Measurements from ENCODE around the gene C1orf74. TPM values are rescaled to one million over a fixed set of nuclear protein-coding genes. Genes with fewer than 3 reads are reported as not detected.
"Not testable (repeated sequence)": the region's sequence is repeated elsewhere in the genome, so short reads cannot be mapped to it uniquely, and the experiment has no call there.

Gene C1orf74
- total RNA-seq, 1 donor from 2014 or later, result 3.3 TPM

- FAIRE-seq (no peak), DNase-seq (ENCODE audit: low spot score in 2 of 2) (peak in 1 of 2 donors; percentile 35)
These were observed 21.8 kb upstream of the C1orf74 start, which contains the start of gene IRF6 for GRCh38 chr1:209805875-209806760. Gene IRF6 (minus strand): TSS chr1:209806142. CDS start chr1:209801413, 4,729 bp downstream.

GRCh38 chr1:209805341-209805781, 21.0 kb upstream of the C1orf74 start:
- FAIRE-seq, result no peak

GRCh38 chr1:209803568-209803967, 19.2 kb upstream of the C1orf74 start:
- FAIRE-seq, result no peak
- no peak for DNase-seq (ENCODE audit: low spot score in 2 of 2)

More at GRCh38 chr1:209805341-209805781, 21.0 kb upstream of the C1orf74 start:
- DNase-seq (ENCODE audit: low spot score in 2 of 2), result no peak

- FAIRE-seq, result no peak
- no peak for DNase-seq (ENCODE audit: low spot score in 2 of 2)
These were observed 18.4 kb upstream of the C1orf74 start for GRCh38 chr1:209802780-209803152.

DNA sequence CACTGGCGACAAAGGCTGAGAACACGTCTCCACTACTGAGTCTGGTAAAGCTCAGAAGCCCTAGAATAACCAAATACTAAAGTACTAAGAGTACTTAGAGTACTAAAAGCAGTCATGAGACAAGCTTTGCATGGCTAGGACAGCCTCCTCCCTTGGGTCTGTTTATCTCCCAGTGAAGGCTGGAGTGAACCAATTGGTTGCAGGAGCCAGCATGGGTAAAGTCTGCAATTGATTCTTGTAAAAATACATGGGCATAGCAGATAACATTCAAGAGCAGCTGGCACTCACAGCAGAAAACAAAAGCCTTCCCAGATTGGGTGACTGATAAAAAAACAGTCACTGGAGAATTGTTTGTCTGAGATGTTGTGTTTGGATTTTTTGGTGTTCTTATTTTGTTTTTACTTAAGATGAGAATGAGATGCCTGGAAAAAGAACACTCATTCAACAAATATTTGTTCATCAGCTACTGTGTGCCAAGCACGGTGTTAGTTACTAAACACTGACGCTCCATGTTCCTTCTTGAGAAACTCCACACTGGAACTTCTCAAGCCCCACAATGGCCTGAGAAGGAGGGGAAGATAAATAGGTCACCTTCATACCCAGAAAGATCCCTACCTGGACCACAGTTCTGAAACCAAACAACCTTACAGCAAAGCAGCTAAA, 17.9 kb upstream of the C1orf74 start:
- DNase-seq (ENCODE audit: low spot score in 2 of 2) (no peak), FAIRE-seq (no peak)

DNA sequence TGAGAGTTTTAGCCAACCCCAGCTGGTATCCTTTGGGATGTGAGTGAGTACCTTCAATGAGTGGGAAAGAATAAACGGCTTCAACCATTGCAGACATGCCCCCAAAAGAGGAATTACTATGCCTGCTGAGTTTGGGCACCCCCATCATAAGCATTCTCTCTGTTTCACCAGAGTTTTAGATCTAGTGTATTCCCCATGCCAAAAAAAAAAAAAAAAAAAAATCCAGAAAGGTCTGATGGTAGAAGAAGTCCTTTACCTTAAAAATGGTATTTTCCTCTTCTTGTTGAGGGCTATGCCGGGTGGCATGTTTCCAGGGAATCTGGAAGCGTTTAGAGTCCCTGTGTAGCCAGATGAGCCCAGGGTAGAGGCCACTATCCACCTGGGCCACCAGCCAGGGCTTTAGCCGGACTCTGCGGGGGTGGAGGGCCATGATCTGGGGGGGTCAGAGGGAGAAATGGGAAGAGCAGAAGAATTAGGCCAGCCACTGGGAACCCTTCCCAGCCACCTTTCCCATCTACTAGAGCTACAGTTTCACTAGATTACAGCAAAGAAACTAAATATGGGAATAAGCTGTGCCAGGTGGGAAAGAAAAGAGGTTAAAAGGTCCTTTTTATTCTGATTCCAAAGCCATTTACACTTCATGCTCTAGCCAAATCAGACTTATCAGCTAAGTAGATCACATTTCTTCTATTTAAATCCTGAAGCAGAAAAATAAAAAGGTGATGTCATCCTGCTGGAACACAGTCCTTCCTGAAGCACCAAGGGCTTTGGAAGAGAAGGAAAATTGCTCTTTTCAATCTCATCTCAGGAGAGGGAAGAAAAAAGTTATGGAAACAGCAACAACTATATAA, 16.9 kb upstream of the C1orf74 start:
- FAIRE-seq (no peak), DNase-seq (ENCODE audit: low spot score in 2 of 2) (no peak)

- FAIRE-seq (no peak), DNase-seq (ENCODE audit: low spot score in 2 of 2) (no peak)
These were observed 13.8 kb upstream of the C1orf74 start for GRCh38 chr1:209797978-209798639.

DNA sequence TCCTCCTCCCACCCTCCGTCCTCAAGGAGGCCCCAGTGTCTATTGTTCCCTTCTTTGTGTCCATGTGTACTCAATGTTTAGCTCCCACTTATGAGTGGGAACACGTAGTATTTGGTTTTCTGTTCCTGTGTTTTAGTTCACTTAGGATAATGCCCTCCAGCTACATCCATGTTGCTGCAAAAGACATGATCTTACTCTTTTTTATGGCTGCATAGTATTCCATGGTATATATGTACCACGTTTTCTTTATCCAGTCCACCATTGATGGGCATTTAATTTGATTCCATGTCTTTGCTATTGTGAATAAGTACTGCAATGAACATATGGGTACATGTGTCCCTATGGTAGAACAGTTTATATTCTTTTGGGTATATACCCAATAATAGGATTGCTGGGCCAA, 9.4 kb upstream of the C1orf74 start:
- not testable (repeated sequence) for DNase-seq (ENCODE audit: low spot score in 2 of 2); FAIRE-seq

DNA sequence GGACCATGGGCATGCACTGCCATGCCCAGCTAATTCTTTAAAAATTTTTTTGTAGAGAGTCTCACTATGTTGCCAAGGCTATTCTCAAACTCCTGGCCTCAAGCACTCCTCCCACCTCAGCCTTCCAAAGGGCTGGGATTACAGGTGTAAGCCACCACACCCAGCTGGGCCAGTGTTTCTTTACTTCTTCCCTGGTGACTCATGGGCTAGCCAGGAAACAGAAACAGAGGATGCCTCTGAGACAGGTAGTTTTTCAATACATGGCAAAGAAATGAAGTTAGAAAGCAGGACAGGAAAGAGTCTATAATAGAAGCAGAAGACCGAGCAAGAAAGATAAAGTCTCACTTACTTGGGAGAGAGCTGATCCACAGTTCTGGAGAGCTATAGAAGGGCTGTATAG, 7.6 kb upstream of the C1orf74 start:
- DNase-seq (ENCODE audit: low spot score in 2 of 2), result no peak
- FAIRE-seq, result no peak

DNA sequence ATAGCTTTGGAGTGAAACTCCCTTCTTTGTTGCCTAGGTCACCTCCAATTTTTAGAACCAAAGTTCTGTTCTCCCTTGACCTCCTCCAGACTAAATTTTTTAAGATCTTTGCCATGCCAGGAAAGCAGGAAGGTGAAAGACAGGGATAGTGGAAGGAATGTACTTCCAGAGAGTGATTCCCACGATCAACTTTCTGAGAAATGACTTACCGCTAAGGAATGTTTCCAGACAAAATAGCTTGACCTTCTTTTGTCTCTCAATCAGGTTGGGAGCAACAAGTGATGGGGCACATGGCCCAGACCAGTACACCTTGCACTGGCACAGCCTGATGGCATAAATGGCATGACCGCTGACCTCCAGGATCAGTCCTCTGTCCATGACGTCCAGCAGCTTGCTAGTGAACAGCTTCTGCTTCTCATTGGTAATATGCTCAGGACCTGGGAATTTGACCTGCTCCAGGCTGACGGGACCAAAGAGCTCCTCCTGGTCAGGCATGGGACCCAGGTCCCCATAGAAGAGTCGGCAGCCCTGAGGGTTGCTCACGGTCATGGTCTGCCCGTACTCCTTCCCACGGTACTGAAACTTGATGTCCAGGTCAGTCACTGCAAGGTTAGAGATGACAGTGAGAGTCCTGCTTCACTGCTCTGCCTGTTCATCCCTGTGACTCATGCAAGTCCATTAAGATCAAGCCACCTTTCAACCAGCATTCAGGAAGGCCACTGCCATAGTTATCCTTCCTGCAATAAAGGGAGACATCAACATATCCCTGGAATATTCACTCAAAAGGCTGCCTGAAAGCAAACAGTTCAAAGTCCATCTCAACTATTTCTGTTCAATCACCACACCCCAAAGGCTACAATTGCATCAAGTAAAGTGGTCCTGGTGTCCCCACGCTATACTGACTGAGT, 6.2 kb upstream of the C1orf74 start:
- no peak for DNase-seq (ENCODE audit: low spot score in 2 of 2)
- FAIRE-seq, result no peak

GRCh38 chr1:209789245-209789644, 4.9 kb upstream of the C1orf74 start:
- FAIRE-seq (no peak), DNase-seq (ENCODE audit: low spot score in 2 of 2) (no peak)

DNA sequence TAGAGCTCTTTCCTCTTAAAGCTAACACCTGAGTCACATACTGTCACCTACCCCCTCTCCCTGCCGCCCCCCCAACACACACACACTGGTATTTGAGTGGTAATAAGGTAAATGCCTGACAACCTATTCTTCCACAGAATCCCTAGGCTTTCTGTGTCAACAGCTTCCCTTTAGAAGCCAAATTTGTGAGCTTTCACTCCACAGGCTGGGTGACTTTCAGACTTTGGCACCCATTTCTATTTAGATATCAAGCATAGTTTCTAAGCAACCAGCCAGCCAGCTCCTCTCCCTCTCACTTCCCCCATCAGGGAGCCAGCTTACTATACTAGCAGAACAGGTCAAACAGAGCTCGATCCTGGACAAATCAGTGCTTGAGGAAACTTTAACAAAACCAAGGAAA, 3.2 kb upstream of the C1orf74 start:
- FAIRE-seq (no peak), DNase-seq (ENCODE audit: low spot score in 2 of 2) (no peak)

- FAIRE-seq (no peak), DNase-seq (ENCODE audit: low spot score in 2 of 2) (no peak)
These were observed 1.8 kb upstream of the C1orf74 start for GRCh38 chr1:209786146-209786545.

DNA sequence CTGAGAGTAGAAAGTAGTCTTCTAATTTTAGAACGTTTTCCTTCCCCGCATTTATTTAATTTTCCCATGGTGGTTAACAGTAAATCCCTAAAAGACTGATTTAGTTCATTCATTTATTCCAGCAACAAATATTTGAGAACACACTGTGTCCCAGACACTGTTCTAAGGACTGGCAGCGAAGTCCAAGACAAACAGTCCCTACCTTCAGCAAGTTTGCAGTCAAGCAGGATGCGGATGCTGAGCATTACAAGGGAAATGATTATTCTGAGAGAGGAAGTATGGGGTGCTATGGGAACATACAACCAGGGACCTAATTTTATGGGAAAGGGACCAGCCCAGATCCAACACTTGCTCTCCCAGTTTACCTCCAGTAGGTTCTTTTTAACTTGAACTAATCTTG, 1.2 kb upstream of the C1orf74 start:
- FAIRE-seq (no peak), DNase-seq (ENCODE audit: low spot score in 2 of 2) (no peak)

DNA sequence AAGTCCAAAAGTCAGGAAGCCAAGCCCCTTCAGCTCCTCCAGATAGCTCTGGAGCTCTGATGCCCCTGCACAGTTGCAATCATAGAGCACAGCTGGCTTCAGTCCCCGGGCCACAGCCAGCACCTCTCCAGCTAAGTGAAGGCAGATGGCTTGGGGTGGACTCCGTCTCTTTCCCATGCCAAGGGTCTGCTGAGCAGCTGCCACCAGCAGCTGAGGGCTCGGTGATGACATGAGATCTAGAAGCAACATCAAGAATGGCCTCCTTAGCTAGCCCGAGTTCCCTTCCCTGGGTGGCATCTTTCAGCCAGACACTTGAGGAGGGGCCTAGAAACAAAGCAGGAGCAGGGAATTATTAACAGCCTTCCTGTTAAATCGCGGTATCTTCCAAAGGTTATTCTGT, 973 bp downstream of the C1orf74 start:
- FAIRE-seq, result no peak
- DNase-seq (ENCODE audit: low spot score in 2 of 2), result no peak

- DNase-seq (ENCODE audit: low spot score in 2 of 2) (no peak), FAIRE-seq (no peak)
These were observed 4.1 kb downstream of the C1orf74 start for GRCh38 chr1:209780268-209780667.

- DNase-seq (ENCODE audit: low spot score in 2 of 2) (no peak), FAIRE-seq (no peak)
These were observed 6.3 kb downstream of the C1orf74 start for GRCh38 chr1:209778102-209778501.

- FAIRE-seq (no peak), DNase-seq (ENCODE audit: low spot score in 2 of 2) (no peak)
These were observed 6.8 kb downstream of the C1orf74 start for GRCh38 chr1:209777587-209777986.

GRCh38 chr1:209775678-209776077, 8.7 kb downstream of the C1orf74 start:
- DNase-seq (ENCODE audit: low spot score in 2 of 2), result no peak
- no peak for FAIRE-seq

Measured in frontal cortex (tissue), 4 donors.